ENCODE measurements around the gene THSD4.

DNA sequence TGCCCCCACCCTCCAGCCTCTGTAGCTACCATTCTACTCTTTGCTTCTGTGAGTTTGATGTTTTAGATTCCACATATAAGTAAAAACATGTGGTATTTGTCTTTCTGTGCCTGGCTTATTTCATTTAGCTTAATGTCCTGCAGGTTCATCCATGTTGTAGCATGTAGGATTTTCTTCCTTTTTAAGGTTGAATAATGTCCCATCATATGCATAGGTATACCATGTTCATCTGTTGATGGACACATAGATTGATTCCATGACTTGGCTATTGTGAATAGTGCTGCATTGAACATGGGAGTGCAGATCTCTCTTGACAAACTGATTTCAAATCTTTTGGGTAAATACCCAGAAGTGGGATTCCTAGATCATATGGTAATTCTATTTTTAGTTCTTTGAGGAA, 11.8 kb downstream of the THSD4 start:
- TF ChIP-seq POLR2A (IDR thresholded peaks at IDR 0.05; ENCODE audit: low read length) (no peak), CBX8 (IDR thresholded peaks at IDR 0.05) (no peak)

All from A549 (cell line).